Smooth muscle cell (in vitro differentiated cells): ENCODE measurements around the gene ASTN2. TPM values are rescaled to one million over a fixed set of nuclear protein-coding genes. Genes with fewer than 3 reads are reported as not detected.
"Not testable (repeated sequence)": the region's sequence is repeated elsewhere in the genome, so short reads cannot be mapped to it uniquely, and the experiment has no call there.

Experiments
- DNase-seq: peaks from one replicate; lab custom pipeline; 2025; ENCODE audit not compliant: unreplicated experiment; lab: John Stamatoyannopoulos, UW
- H2AFZ ChIP-seq: fragments of 200-600 bp; sonication (generic); 2 replicates; pipeline ENCODE4 v1.6.0; 2016; ENCODE audit warnings: antibody characterized with exemption, low read depth, mild to moderate bottlenecking
- H3F3A ChIP-seq: fragments of 200-600 bp; sonication (generic); 2 replicates; pipeline ENCODE4 v1.6.0; 2017; ENCODE audit warnings: antibody characterized with exemption, low read depth
- H3K27ac ChIP-seq: fragments of 200-600 bp; sonication (generic); 2 replicates; pipeline ENCODE4 v1.5.1; 2016; ENCODE audit warnings: low read depth, mild to moderate bottlenecking
- H3K27me3 ChIP-seq: fragments of 200-600 bp; sonication (generic); 2 replicates; pipeline ENCODE4 v1.6.1; 2016; ENCODE audit warnings: low read depth, mild to moderate bottlenecking
- H3K36me3 ChIP-seq: fragments of 200-600 bp; sonication (generic); 2 replicates; pipeline ENCODE4 v1.5.1; 2016; ENCODE audit warnings: low read depth
- H3K4me1 ChIP-seq: fragments of 200-600 bp; sonication (generic); 2 replicates; pipeline ENCODE4 v1.5.1; 2016; ENCODE audit warnings: low read depth
- H3K4me2 ChIP-seq: fragments of 200-600 bp; sonication (generic); 2 replicates; pipeline ENCODE4 v1.6.0; 2016; ENCODE audit warnings: mild to moderate bottlenecking
- H3K4me3 ChIP-seq: fragments of 200-600 bp; sonication (generic); 2 replicates; pipeline ENCODE4 v1.5.1; 2016; ENCODE audit warnings: mild to moderate bottlenecking
- H3K79me2 ChIP-seq: fragments of 200-600 bp; sonication (generic); 2 replicates; pipeline ENCODE4 v1.6.0; 2016; ENCODE audit warnings: low read depth, mild to moderate bottlenecking
- H3K9ac ChIP-seq: fragments of 200-600 bp; sonication (generic); 2 replicates; pipeline ENCODE4 v1.6.0; 2016; ENCODE audit warnings: low read depth
- H3K9me3 ChIP-seq: fragments of 200-600 bp; sonication (generic); replicated peaks from 2 replicates; pipeline ENCODE4 v1.5.1; 2016; ENCODE audit warnings: low read depth
- H4K20me1 ChIP-seq: fragments of 200-600 bp; sonication (generic); 2 replicates; pipeline ENCODE4 v1.6.0; 2016; ENCODE audit warnings: low read depth
- CTCF ChIP-seq: fragments of 200-600 bp; sonication (generic); IDR thresholded peaks from 2 replicates; pipeline ENCODE4 v1.5.1; 2017; ENCODE audit warnings: borderline replicate concordance, mild to moderate bottlenecking, antibody characterized with exemption; ENCODE audit not compliant: insufficient read depth, poor library complexity, severe bottlenecking
- WGBS: methylation state at CpG from one replicate; pipeline ENCODE4 v1.1.7; 2016; ENCODE audit warnings: low lambda C conversion rate; 5-methylcytosine and 5-hydroxymethylcytosine counted together
- polyA plus RNA-seq: library from polyadenylated mRNA; unstranded; fragments of >200 nt; fragmentation: Nextera tagmentation; extraction: Ambion mirVana; gene quantifications from 2 replicates; pipeline ENCODE4 v1.2.1, GENCODE V29; 2016
- total RNA-seq: library from RNA; depleted of rRNA; stranded (reverse); fragments of >200 nt; gene quantifications from 2 replicates; pipeline ENCODE4 v1.2.3, GENCODE V29; 2014

ASTN2 gene
- total and polyA plus RNA-seq, 2 experiments from 2014 or later = 6.5 to 6.7 TPM

GRCh38 chr9:117073539-117074341, 341.1 kb downstream of the ASTN2 start:
- H3K27me3 ChIP-seq = peaks cover 3% of the 10 kb centered on the region
- H3K4me1 ChIP-seq = no peaks in the 10 kb centered on the region
- H3K79me2 ChIP-seq = no peaks in the 10 kb centered on the region
- 55% methylated on average over 11 of the region's 11 CpGs for WGBS
- no peak overlapping the region for H3K4me3 ChIP-seq
- no peak overlapping the region for H3K4me2 ChIP-seq
- H3K36me3 ChIP-seq = no peaks in the 10 kb centered on the region
- H4K20me1 ChIP-seq = no peaks in the 10 kb centered on the region
- H2AFZ ChIP-seq = no peak overlapping the region
- DNase-seq = no peak
- no peak overlapping the region for H3K9ac ChIP-seq
- H3K27ac ChIP-seq = no peak overlapping the region
- peak; percentile 77 for TF ChIP-seq CTCF
- H3F3A ChIP-seq = peaks cover 5% of the 10 kb centered on the region
- H3K9me3 ChIP-seq = no peaks in the 10 kb centered on the region

GRCh38 chr9:117073071-117073470, 341.8 kb downstream of the ASTN2 start:
- Histone ChIP-seq H3K36me3 (no peaks in the 10 kb centered on the region), H3K79me2 (no peaks in the 10 kb centered on the region)
- TF ChIP-seq CTCF = no peak

GRCh38 chr9:117072216-117072615, 342.6 kb downstream of the ASTN2 start:
- Histone ChIP-seq H3K27me3 (peaks cover 3% of the 10 kb centered on the region), H3K79me2 (no peaks in the 10 kb centered on the region), H3K4me3 (no peak overlapping the region), H3K9me3 (no peaks in the 10 kb centered on the region), H3F3A (peaks cover 5% of the 10 kb centered on the region), H2AFZ (no peak overlapping the region), H3K27ac (no peak overlapping the region), H3K9ac (no peak overlapping the region), H3K36me3 (no peaks in the 10 kb centered on the region), H3K4me1 (no peaks in the 10 kb centered on the region), H3K4me2 (no peak overlapping the region), H4K20me1 (no peaks in the 10 kb centered on the region)
- no peak for TF ChIP-seq CTCF
- 93% methylated on average over 3 of the region's 3 CpGs for WGBS
- DNase-seq = no peak

More at GRCh38 chr9:117073071-117073470, 341.8 kb downstream of the ASTN2 start:
- Histone ChIP-seq H3K4me3 (no peak overlapping the region), H2AFZ (no peak overlapping the region), H3K9ac (no peak overlapping the region), H3K27me3 (peaks cover 3% of the 10 kb centered on the region), H3K27ac (no peak overlapping the region), H3K9me3 (no peaks in the 10 kb centered on the region), H3F3A (peaks cover 5% of the 10 kb centered on the region), H3K4me2 (no peak overlapping the region), H4K20me1 (no peaks in the 10 kb centered on the region), H3K4me1 (no peaks in the 10 kb centered on the region)
- no peak for DNase-seq
- WGBS = 91% methylated on average over 4 of the region's 4 CpGs

GRCh38 chr9:117071673-117072207, 343.1 kb downstream of the ASTN2 start:
- not testable (repeated sequence) for H3K27me3 ChIP-seq, H3K4me2 ChIP-seq, H3K36me3 ChIP-seq, H3K9me3 ChIP-seq, H3F3A ChIP-seq, H3K4me1 ChIP-seq, H3K9ac ChIP-seq, H3K79me2 ChIP-seq, H2AFZ ChIP-seq, H3K27ac ChIP-seq, H4K20me1 ChIP-seq, H3K4me3 ChIP-seq, DNase-seq
- WGBS = 55% methylated on average over 23 of the region's 24 CpGs
